Epidermal melanocyte (primary cell): ENCODE results near the gene ZNF143.

ENCODE experiments used
- DNase-seq: peaks from one replicate; pipeline ENCODE4 v3.0.0; 2011; ENCODE audit warnings: low spot score; ENCODE audit not compliant: insufficient read length

ZNF143 gene

DNA sequence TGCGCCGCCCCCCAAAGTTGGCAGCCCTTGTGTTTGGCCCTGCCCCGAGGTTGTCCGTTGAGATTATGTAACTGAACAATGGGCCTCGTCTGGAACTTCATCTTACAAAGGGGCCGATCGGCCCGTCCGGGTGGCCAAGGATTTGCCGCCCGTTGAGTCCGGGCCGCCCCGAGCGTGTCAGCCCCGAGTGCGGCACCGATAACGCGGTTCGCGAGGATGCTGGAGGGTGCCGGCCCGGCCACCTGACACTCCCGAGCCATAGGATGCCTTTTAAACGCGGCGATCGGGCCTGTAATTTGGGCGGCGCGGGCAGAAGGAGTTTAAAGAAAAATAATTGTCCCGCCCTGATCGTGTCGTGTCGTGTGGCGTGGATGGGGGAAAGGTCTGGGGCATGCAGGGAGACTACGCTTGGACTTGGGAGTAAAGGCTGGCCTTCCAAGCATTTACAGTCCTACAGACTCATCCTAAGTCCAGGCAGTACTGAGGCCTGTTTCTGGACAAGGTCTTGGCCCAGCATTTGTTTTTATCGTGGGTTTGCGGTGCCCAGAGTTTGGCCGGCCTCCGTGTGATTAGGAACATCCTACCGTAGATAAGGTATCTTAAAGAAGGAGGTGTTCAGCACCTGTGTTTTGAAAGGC, 113.9 kb downstream of the ZNF143 start:
- no peak for DNase-seq

DNA sequence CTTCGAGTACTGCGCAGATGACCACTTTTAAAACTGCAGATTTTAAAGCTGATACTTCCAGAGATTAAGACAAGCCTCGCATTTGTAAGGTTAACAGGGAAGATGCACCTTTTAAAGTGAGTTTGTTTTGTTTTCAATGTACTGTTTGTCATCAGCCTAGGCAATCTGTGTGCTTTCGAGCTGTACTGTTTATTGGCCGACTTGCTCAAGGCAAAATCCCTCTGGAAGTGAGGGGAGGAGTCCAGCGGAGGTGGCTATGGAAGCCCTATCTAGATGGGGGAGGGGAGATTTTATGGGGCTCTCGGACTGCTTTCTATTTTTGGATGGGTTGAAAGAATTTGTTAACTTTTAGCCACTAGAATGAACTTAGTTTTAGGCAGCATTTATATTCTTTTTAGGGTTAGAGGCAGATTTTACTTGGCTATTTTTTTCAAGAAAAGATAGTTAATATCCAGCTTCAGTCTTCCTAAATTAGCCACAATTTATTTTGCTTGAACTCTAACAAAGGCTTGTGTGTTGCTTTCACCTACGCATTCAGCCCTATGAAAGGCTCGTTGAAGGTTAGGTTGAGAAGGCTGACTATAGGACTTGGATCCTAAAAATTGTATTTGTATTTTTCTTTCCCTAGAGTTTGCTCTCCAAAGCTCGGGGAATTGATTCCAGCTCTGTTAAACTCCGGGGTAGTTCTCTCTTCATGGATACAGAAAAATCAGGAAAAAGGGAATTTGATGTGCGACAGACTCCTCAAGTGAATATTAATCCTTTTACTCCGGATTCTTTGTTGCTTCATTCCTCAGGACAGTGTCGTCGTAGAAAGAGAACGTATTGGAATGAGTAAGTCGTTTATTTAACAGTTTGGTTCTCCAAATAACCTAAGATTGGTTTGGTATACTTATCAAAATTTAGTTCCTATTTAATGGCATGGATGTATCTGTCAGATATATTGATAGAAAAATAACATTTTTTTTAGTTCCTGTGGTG, 114.7 kb downstream of the ZNF143 start:
- peak; percentile 65 for DNase-seq

DNA sequence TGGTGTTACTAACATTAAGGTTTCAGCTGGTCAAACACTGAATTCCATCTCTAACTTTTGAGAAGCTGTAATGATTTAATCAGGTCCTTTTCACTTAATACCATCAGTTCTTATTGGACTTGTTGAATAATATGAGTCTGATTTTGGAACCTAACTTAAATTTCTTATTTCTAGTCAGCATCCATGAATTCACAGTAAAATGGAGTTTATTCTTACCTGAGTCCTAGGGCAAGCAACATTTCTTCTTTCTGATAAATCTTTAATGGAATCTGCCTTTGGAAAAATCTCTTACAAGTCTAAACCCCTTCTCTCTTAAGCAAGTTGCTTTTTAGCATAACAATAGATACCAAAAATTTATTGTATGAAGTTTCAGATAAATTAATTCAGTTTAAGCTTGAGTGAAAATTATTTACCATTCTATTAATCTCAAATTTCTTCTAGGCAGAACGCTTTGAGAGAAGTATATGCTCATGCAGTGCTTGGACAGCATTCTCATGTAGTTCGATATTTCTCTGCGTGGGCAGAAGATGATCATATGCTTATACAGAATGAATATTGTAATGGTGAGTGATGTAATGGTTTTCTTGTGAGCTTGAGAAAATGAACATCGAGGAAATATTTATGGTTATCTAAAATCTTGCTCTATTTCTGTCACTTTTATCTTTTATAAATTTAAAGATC, 116.0 kb downstream of the ZNF143 start:
- DNase-seq, result no peak

DNA sequence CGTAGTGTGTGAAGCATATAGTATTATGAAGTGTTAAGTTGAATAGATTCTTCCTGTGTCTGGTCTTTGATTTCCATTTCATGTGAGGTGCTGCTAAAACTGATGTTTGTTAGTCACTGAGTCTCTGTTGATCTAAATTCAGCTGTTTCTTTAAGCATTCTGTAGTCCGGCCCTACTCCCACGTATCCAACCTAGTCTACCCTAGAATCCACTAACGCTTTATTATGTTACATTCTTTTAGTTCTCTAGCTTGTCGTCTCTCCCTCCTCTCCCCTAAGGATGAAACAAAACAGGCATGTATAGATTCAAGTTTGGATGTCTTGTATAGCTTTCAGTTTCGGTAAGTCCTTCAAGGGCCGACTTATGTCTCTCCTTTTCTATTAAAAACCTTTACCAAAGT, 116.7 kb downstream of the ZNF143 start:
- DNase-seq, result no peak
